GM21515 (cell line): ENCODE measurements around the gene C14orf180.

ENCODE experiments used
- ATAC-seq: cut with Tn5 transposase; IDR thresholded peaks from one replicate; pipeline ENCODE4 v1.9.1; 2021; ENCODE audit not compliant: unreplicated experiment

C14orf180 gene

GRCh38 chr14:104592292-104592672, 12.7 kb downstream of the C14orf180 start:
- ATAC-seq = no peak

- no peak for ATAC-seq
These were observed 13.2 kb downstream of the C14orf180 start for GRCh38 chr14:104592785-104593184.

GRCh38 chr14:104593241-104593701, 13.7 kb downstream of the C14orf180 start:
- ATAC-seq = no peak

GRCh38 chr14:104593710-104594136, 14.2 kb downstream of the C14orf180 start:
- ATAC-seq = no peak

GRCh38 chr14:104594310-104595046, 14.9 kb downstream of the C14orf180 start:
- no peak for ATAC-seq

GRCh38 chr14:104595116-104595675, 15.6 kb downstream of the C14orf180 start:
- ATAC-seq = no peak

- no peak for ATAC-seq
These were observed 16.4 kb downstream of the C14orf180 start for GRCh38 chr14:104595911-104596450.

GRCh38 chr14:104596451-104596918, 16.9 kb downstream of the C14orf180 start:
- ATAC-seq = no peak

- no peak for ATAC-seq
These were observed 17.4 kb downstream of the C14orf180 start for GRCh38 chr14:104596927-104597351.

GRCh38 chr14:104597576-104597975, 18.0 kb downstream of the C14orf180 start:
- no peak for ATAC-seq

- ATAC-seq = no peak
These were observed 18.7 kb downstream of the C14orf180 start for GRCh38 chr14:104598039-104598909.

GRCh38 chr14:104598910-104599273, 19.3 kb downstream of the C14orf180 start:
- no peak for ATAC-seq

- ATAC-seq = no peak
These were observed 19.9 kb downstream of the C14orf180 start for GRCh38 chr14:104599446-104599845.

GRCh38 chr14:104600141-104600643, 20.6 kb downstream of the C14orf180 start:
- no peak for ATAC-seq

- ATAC-seq = no peak
These were observed 21.2 kb downstream of the C14orf180 start for GRCh38 chr14:104600805-104601204.

GRCh38 chr14:104601786-104602185, 22.2 kb downstream of the C14orf180 start:
- ATAC-seq = no peak

- ATAC-seq = no peak
These were observed 22.9 kb downstream of the C14orf180 start for GRCh38 chr14:104602315-104602932.

GRCh38 chr14:104602933-104603325, 23.4 kb downstream of the C14orf180 start:
- ATAC-seq = no peak

- no peak for ATAC-seq
These were observed 24.3 kb downstream of the C14orf180 start for GRCh38 chr14:104603711-104604401.
